8988T (cell line): Measurements from ENCODE around the gene NTRK3.

ENCODE experiments used
- DNase-seq: peaks from one replicate; pipeline ENCODE4 v3.0.0; 2011

Gene NTRK3

GRCh38 chr15:88177451-88177850 is 79.1 kb downstream of the NTRK3 start:
- no peak for DNase-seq

GRCh38 chr15:88174571-88174970 is 82.0 kb downstream of the NTRK3 start:
- DNase-seq = no peak

DNA sequence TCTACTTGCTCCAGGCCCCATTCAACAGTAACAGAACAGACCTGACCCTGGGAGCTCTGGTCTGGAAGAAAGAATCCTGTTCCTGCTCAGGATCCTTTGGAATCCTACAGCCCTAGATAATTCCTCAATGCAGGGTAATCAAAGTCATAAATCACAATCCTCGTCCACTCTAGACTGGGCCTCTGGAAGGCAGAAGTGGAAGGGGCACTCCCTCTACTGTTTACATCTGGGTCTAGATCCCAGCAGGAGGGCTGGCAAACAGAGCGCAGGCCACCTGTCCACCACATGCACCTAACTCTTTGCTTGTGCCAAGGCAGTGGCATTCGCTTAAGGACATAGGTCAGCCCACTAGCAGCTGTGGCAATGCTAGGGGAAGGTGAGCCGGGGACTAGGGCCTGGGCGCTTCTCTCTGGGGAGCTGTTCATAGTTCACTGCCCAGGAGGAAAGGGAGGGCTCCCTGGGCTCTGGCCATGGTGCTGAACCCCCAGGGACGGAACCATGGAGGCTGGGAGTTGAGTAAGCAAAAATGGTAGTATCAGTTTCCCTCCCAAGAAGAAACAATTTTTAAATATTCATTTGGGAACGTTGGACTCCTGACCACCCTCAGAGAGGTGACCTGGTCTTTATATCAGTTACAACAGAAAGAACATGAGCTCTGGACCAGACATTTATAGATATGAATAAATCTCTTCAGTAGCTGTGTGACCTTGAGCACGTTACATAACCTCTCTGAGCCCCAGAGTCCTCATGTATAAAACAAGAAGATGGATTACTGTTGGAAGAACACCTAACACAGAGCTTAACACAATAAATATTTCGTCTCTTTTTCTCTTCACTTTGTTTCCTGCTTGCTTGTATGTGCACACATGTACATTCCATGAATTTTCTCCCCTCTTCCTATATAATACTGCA is 90.2 kb downstream of the NTRK3 start:
- no peak for DNase-seq

DNA sequence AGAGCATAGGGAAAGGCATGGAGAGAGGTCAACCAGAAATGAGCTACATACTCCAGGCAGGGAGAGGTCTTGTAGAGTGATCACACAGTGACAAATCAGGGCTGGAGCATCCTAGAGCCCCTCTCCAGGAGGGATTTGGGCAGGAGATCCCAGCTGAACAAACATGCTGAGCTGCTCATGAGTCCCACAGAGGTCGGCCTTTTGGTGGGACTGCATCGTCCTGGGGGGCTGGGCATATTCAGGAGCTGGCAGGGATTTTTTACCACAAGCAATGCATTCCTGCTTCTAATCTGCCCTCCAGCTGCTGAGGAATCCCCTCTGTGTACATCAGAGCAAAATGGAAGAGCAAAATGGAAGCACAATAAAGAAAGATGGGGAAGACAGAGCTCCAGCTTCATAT is 94.9 kb downstream of the NTRK3 start:
- no peak for DNase-seq

DNA sequence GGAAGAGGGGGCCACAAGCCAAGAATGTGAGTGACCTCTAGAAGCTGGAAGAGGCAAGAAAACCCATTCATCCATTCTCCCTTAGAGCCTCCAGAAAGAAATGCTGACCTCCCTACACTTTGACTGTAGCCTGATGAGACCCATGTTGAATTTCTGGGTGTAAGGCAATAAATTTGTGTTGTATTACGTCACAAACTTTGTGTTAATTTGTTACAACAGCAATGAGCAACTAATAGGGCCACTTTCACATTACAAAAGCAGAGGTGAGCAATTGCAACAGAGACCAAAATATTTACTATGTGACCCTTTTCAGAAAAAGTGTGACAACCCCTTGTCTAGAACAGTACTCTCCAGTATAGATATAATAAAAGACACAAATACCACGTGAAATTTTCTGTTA is 101.2 kb downstream of the NTRK3 start:
- DNase-seq = no peak

GRCh38 chr15:88152672-88153071 is 103.9 kb downstream of the NTRK3 start:
- DNase-seq = no peak

DNA sequence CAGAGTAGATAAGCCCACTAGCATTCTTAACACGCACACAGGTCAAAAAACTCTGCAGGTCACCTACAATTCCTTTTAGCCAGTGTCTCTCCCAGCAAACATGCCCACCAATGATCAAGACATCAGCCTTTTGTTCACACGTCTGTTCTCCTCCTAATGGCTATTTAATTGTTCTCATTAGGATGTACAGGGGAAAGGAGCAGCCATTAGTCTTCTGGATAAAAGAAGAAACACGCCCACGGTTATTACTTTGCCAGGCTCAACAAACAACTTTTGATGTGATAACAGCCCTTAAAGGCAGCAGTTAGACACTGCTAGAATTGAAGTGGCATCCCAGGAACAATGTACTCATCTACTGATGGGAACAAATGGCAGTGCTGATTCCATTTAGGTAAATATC is 108.8 kb downstream of the NTRK3 start:
- DNase-seq = no peak

GRCh38 chr15:88144921-88145653 is 111.5 kb downstream of the NTRK3 start:
- DNase-seq = no peak

DNA sequence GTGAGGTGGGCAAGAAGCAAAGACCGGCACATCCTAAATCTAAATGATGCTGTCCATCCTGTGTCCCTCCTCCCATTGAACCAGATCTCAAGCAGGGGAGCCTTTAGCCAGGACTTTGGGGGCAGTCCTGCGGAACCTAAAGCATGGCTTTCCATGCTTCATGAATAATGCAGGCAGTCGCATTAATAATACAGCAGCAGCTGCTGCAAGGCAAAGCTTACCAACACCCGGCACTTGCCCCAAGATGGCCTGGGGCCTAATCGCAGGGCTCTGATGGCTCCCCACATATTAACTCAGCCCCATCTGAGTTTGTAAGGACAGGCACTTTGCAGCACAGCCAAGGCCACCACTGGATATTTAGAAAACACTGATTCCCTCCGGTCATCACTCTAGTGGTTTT is 114.4 kb downstream of the NTRK3 start:
- DNase-seq = no peak

GRCh38 chr15:88141269-88141889 is 115.2 kb downstream of the NTRK3 start:
- DNase-seq = no peak

- no peak for DNase-seq
Observed at GRCh38 chr15:88140398-88140797, 116.1 kb downstream of the NTRK3 start.

- DNase-seq = no peak
Observed at GRCh38 chr15:88139936-88140335, 116.6 kb downstream of the NTRK3 start.

DNA sequence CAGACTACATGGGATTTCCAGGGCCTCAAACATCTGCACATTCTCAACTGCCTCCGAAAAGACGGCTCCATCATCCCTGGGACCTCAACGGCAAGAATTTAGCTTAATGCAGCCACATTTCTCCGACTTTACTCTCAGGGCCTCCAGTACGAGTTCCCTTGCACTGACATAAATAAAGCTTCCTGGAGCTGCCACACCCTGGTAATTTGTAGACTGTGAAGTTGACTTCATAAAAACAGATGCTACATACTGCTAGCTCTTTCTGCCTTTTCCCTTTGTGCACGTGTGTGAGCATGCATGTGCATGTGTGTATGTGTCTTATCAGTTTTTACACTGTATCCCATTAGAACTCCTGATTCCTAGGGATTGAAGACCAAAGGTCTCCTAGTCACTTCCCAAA is 122.7 kb downstream of the NTRK3 start:
- no peak for DNase-seq

GRCh38 chr15:88132499-88132898 is 124.0 kb downstream of the NTRK3 start:
- no peak for DNase-seq

- no peak for DNase-seq
Observed at GRCh38 chr15:88131937-88132336, 124.6 kb downstream of the NTRK3 start.

GRCh38 chr15:88127432-88127790 is 129.1 kb downstream of the NTRK3 start:
- DNase-seq = no peak

DNA sequence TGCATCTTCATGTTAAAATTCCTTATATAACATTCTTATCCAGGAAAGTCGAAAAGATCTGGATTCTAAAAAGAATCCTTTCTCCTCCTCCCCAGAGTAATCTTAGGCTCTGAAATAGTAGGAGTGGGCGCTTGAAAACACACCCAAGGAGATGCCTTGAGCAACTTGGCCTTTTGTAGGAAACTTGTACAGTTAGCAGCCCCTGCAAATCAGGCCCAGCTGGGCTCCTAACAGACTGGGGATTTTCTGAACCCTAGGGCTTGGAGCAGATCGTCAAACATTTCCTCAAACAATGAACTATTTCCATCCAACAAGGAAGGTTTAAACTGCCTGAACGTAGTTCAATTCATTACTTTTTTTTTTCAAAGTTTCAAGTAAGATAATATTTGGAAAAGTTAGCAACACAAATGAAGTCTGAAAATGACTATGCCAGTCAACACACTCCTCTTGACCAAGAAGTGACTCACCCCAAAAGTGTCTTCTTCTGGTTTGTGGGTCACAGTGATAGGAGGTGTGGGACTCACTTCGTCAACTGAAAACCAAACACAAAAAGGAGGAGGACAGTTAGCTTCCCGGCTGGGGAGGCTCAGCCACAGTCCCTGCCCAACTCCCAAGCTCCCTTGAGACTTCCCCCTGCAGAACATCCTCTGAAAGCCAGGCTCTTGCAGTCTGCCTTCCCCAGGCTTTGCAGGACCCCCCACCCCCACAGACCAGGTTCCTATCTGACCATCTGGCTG is 129.7 kb downstream of the NTRK3 start:
- no peak for DNase-seq

DNA sequence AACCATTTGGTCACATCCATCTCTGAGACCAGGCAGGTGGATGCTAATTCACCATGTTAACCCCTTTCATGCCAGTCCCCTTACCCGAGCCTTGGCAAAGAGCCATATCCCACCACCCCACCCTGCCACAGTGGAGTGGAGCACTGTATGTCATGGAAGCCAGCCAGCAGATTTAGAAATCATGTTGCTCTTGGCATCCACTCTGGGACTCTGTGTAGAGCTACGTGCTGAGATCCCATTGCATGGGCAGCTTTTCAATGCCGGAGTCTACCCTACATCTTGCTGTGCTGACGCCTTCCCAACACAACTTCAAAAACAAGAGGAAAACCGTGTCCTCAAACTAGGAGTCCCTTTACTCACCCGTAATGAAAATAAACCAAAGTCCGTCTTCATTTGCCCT is 131.0 kb downstream of the NTRK3 start:
- no peak for DNase-seq

DNA sequence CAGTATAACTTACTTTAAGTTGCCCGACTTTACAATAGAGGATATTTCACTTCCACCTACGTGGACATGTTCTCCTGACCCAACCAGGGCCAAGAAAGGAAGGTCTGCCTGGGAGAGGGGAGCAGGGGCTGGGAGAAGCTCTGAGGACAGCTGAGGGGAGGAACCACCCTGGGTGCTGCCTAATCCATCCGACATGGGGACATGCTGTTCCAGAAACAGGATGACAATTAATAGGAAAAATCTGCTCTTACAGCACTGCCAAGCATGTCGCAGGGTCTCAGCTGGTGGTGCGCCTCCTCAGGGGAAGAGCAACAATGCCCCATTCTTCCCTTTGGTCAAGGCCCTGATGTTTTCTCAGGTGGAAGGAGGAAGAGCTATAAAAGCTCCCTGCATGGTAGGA is 132.3 kb downstream of the NTRK3 start:
- no peak for DNase-seq

- no peak for DNase-seq
Observed at GRCh38 chr15:88121968-88122530, 134.5 kb downstream of the NTRK3 start.

- DNase-seq = no peak
Observed at GRCh38 chr15:88120026-88120425, 136.5 kb downstream of the NTRK3 start.

DNA sequence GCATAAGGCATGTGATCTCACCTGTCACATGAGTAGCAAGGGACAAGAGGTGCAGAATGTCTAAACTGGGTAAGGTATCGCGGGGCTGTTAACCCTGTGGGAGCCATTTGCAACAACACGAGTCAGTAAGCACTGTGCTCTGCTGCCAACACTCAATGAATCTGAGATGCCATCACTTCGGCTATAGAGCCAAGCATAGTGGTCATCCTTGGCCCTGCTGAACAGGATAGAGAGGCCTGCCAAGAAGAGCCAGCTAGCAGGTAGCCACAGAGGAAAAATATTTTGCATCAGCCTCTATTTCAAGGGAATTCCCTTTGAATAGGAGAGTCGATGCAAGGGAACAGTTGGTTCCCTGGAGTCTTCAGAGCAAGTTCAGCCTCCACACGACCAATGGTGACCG is 137.8 kb downstream of the NTRK3 start:
- no peak for DNase-seq

DNA sequence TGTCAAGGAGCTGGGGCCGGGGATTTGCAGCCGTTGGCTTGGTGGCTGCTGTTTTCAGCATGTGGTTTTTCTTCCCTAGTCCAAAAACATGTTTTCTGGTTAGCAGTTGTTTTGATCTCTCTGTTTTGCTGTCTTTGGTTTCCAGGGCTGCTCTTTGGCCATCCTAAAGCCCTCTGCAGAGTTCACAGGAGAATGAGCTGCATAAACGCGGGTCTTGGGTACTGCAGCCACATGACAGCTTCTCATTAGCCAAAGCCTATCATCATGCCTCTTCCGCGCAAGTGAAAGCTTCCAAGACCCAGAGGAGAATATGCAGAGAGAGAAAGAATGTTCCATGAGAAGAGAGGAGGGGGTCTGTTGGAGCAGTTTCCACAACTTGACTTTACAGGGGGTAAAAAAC is 138.5 kb downstream of the NTRK3 start:
- DNase-seq = no peak
